Stimulated activated CD8-positive, alpha-beta memory T cell treated with anti-CD3 and anti-CD28 coated beads, Interleukin-12 subunit alpha, Interleukin-12 subunit beta, amount 100 ng/mL, for 24 hours (primary cell): ENCODE data around the gene KIDINS220.

Source experiments
- DNase-seq: peaks from one replicate; pipeline ENCODE4 v3.0.0-alpha.2; 2020; ENCODE audit errors: extremely low read depth

The KIDINS220 gene

DNA sequence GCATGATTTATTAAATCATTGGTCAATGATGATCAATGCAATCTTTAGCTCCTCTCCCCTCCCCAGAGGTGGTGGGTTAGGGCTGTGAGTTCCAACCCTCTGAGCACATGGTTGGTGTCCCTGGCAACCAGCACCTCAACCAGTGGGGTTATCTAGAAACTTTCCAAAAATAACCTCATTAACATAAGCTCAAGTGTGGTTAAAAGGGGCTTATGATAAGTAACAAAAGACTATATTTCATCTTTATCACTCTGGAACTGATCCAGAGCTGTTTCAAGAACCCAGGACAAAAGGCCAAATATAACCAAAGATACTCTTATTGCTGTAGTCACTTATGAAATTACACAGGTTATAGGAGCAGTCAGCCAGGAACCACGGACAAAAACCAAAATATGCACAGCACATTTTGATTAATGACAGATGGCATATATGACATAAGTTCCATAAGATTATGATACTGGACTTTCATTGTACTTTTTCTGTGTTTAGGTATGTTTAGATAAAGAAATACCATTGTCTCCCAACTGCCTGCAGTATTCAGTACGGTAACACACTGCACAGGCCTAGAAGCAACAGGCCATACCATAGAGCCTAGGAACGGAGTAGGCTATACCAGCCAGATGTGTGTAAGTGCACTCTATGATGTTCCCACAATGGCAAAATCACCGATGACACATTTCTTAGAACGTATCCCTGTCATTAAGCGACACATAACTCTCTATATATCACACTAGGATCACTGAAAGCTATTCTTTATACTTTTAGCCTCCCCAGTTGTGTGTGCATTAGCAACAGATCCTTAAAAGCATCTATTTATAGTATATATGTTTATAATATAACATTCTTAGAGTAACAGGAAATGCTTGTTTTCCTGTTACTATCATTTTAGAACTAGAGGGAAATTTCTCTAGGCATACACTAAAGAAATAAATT lies 31.9 kb downstream of the KIDINS220 start:
- no peak for DNase-seq

DNA sequence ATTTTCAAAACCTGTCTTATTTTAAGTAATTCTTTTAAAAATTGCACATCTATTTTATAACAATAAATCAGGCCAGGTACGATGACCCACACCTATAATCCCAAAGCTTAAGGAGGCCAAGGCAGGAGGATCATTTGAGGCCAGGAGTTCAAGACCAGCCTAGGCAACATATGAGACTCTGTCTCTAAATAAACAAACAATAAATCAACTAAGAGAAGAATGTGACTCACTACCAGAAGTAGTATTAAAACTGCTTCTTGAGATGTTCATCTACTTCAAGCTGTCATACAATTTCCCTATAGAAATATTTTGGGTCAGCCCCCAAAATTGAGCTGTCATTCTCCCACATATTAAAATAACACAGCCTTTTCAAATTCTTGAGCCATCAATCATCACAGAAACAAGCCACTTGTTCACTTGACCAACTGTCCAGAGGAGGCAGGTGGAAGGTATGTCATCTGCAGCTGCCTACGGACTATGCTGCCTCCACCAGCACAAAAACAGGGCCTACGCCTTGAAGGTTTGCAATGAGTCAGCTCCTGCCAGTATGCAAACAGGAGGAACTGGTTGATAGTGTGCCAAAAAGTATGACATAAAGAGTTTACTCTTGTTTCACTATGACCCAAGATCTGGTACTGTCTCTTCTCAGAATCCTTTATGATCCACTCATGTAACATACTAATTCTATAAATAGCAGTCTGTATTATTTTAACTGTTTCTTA lies 33.6 kb downstream of the KIDINS220 start:
- DNase-seq = no peak

DNA sequence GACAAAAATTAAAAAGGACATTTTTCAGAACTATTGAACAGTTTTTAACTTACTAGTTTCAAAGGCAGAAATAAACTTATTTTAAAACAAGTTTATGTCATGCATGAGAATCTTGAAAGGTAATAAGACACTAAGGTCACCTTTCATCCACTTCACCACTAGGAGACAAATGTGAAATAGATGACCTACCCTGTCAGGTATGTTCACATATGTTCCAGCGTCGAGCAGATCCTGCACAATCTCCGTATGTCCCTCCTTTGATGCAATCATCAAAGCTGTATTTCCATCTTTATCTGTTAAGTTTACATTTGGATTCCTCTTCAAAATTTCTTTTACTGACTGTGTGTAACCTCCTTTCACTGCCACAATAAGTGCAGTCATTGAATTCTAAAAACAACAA lies 34.7 kb downstream of the KIDINS220 start:
- no peak for DNase-seq

DNA sequence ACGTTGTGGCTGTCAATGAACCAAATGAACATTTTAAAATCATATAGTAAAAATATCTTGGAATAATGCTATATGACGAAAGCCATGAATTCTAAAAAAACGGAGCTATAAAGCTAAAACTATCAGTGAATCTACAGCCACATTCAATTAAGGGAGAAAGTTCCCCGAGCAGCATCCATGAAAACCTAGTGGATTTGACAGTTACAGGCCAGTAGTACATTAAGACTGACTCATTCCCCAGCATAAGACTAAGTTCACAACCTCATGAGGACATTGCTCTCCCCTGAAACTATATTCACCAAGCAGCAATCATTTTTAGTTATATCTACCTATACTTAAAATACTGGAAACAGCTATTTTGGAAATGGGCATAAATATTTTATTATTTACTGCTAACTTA lies 36.6 kb downstream of the KIDINS220 start:
- DNase-seq = no peak

DNA sequence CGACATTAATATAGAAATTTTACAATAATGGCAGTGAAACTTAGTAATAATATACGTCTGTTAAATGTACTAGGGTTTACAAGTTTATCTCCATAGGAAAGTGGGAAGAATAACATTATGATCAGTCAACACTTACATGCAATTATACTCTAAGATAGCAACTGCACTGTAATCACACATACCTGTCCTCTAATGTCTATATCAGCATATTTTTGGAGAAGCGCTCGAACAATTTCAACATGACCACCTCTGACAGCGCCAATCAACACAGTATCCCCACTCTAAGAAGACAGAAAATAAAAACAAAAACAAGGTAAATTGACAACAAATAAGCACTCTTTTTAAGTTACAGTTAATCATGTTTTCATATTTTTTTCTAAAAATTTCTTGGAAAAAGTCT lies 37.2 kb downstream of the KIDINS220 start:
- no peak for DNase-seq

DNA sequence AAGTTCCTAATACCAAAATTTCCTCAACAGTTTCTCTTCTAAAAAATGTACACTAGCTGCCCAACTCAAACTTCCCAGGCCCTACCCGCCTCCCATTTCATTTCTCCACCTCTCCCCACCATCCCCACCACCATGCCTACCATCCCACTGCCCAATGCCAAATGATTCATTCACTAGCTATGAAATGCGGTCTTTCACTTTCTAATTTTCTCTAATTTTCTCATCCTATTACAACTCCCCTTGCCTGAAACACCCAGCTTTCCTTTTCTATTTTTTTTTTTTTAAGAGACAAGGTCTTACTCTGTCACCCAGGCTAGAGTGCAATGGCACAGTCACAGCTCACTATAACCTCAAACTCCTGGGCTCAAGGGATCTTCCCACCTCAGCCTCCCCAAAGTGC lies 38.4 kb downstream of the KIDINS220 start:
- DNase-seq = no peak

DNA sequence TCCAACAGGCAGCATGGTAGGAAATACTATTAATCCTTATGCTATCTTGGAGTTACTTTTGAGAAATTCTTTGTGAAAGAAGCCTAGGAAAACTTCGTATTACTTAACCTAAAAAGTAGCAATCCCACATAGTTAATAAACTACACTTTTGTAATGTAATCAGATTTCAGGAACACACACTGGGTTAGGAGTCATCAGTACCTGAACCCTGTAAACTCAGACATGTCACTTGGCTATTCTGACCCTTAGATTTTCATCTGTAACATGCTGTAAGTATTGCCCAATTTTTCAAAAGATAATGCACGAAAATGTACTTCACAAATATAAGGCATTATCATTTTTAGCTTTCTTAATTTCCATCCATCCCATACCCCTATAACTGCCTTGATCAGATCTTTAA lies 39.0 kb downstream of the KIDINS220 start:
- no peak for DNase-seq

DNA sequence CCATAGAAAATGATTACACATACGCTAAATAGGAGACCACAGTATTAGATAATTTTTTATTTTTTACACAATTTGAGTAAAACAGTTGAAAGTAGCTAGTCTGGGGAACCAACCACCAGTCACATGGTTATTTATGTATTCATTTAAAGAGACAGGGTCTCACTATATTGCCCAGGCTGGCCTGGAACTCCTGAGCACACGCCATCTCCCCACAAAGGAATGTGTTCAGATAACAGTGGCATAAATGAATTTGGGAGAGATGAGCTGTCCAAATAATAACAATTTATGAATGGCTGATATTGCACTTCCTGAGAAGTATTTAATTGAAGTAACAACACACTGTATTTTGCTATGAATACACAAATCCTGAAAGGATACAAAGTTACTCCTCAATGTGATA lies 39.7 kb downstream of the KIDINS220 start:
- DNase-seq = no peak

DNA sequence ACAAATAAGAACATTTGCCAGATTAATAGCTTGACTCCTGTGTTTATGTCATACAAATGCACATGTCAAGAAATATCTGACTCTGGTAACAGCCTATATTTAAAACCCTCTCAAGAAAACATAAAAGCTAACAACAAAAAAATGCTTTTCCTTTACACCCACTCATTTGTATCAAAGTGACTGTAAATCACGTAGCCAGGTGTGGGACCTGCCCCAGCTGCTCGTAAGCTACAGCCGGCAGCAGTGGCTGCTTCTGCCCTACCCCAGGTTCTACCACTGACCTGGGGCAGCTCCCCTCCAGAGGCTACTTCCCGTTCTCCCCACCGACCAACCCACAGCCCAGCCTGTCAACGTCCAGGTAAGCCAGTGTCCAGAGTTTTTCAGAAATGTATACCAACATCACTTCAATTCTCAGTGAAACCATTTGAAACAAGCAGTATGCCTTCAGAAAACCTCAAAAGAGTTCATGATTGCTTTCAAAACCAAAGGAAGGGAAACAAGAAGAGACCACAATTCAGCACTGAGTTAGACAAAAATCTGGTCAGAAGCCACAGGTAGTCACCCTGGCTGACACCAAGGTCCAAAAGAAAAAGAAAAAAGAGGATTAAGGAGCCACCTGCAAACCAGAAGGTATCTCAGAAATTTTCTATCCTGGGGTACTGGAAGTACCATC lies 40.4 kb downstream of the KIDINS220 start:
- DNase-seq = no peak

DNA sequence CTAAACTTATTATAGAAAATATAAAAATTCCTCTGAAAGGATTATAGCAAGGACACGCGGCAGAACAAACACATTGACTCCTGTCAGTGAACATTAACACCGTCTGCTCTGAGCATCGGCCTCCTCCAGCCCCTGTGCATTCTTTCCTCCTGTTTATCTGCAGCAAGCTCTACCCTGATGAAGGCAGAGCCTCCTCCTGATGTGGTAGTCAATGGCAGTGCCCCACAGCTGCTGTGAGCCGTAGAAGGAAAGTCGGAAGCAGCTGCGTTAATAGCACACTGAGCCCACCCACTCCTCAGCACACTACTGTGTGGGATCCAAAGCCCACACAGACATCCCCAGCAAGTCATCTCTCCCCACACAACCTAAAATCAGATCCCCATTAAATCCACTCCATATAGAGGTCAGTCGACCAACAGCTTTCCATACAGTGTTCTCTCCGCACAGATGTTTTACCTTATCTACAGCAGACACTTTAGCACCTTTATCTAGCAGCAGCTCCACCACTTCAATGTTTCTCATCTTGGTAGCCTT lies 41.0 kb downstream of the KIDINS220 start:
- DNase-seq = no peak

DNA sequence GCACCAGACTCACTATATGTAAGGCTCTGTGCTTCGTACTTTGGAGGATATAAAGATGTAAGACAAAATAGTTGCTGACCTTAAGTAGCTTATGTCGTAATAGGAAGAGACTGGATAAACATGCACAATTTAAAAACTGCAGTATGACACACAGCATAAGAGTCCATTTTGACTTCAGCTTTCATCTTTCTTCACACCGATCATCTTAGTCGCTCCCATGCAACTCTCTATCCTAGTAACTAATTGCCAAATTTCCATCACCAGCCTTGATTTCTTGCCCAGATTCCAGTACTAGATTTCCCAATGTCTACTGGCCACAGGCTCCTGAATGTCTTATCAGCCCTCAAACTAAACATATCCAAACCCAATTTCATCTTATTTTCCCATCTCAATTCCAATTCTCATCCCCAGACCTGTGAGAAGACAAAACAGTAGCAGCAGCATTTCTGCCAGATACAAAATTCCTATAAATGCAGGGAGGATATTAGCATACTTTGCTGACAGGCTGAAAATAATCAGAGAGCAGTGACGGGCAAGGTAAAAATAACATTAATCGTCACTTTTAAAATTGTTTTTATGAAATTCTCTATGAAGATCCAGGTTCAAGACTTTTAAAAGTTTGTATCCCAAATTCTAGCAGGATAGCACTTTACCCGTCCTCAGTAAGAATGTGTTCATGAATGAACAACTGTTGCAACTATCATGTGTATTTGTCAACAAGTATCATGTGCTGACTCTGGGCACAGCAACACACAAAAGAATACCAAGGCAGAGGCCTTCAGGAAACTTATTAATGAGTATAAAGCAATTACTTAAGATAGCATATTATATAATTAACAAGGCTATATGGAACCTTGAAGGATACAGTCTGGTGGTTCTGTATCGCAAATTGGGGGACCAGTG lies 42.2 kb downstream of the KIDINS220 start:
- no peak for DNase-seq

DNA sequence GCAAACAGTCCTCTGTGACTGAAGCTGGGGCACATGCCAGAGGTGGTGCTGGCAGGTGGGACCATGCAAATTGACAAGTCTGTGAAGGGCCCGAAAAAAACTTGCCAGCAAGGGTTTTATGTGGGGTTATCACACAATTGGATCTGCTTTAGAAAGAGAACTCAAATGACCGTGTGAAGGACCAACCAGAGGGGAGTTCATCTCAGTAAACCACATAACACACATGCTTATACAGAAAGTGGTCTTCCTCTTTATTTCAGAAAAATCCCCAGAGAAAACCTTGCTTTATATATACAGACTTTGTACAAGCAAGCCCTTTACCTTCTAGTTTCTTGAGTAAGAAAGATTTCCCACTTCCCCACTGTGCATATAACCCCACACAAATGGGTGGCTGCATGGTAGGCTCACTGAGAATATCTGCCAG lies 46.7 kb downstream of the KIDINS220 start:
- DNase-seq = no peak

DNA sequence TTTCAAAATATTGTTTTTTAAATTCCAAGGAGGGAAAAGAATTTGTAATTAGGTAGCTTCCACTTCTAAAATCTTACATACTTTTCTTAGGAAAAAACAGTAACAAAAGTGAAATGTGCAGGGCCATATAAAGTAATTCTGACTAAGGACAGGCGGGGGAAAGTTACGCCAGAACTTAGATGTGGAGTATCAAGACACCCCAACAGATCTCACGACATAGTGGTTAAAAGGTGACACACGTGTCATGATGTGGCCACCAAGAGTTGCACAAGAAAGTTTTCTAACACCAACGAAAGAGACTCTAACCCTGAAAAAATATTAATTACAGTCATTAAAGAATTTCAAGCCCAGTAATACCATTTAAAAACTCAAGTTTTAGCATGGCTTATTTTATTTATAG lies 51.0 kb downstream of the KIDINS220 start:
- no peak for DNase-seq

DNA sequence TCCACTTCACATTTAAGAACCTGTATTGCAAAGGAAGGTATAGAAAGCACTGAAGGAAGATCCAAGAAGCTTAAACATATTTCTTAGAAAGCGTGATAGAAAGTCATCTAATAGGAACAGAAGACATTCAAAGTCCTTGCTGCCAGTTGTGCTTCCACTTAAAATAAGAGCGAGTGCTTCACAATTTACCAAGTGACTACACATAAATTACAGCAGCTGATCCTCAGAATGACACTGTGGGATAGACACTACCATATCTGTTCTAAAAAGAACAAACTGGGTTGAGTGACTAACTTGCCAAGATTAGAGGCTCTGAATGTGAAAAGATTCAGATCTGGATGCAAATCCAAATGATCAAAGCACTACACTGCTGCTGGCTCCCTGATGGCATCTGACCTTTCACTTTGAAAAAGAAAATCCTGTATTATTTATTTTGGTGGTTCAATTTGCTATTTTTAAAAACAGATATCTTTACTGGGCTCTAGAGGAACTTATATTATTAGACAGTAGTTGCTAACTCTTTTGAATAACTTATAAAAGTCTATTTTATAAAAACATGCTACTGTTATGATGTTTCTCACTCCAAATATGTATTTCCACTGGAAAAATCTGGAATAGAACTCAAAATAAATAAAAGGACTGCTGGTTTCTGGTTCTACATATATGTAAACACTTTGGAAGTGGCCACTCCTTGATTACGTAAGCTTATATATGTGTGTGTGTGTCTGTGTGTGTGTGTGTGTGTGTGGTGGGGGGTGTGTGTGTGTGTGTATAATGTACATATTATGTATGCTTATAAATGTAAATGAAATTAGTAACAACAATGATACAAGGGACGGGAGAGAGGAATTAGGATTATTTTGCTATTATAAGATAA lies 57.4 kb downstream of the KIDINS220 start:
- DNase-seq = no peak

DNA sequence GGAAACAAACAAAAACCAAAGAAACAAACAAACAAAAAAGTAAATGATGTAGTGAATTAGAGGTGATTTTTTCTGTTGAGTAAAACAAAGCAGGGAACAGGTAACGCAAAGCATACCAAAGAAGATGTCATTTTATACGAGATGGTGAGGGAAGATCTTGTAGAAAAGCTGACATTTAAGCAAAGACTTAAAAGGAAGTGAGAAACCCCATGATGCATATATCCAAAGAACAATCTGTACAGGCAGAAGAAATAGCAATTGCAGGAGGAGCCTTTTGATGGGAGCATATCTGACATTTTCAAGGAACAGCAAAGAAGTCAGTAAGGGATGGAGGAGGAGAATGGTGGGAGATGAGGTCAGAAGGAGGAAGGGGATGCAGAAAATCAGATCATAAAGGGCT lies 63.0 kb downstream of the KIDINS220 start:
- DNase-seq = no peak

DNA sequence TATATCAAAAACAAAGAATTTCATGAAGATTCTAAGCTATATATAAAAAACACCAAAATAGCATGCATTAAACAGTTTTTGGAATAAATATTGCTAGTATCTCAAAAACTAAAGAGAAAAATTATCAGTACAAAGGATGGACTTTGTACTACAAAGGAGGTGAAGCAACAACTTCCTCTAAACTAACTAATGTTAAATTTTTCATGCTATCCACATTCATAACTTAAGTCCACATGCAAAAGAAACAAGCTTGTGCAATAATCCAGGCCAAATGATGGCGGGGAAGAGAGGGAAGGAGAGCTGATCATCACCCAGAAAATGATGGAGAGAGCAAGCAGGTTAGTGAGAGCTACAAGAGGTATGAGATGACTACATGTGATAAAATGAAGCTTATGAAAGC lies 70.1 kb downstream of the KIDINS220 start:
- no peak for DNase-seq

DNA sequence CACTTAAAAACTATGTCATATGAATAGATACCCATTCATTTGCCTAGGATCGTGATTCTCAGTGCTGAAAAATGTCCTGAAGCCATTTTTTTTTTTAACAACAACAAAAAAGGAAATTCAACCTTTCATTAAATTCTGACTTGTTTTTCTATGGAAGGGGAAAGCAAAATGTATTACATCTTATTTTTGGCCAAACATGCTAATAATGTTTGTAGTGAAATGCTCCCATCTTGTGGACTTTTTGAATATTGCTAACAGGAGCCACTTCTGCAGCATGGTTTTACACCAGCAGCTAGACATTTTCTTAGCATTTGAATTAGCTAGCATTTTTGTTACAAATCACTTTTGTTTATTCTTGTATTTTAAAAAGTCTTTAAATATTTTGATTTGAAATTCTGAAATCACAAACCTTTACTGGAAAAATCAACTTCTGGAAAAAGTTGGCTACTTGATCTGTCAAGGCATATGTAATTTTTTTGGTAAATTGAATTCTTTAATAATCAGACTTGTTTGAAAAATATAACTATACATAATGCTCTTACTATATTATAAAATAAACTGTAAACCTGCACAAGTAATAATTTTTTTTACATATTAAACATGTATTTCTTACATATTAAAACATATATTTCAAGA lies 75.8 kb downstream of the KIDINS220 start:
- DNase-seq = no peak

DNA sequence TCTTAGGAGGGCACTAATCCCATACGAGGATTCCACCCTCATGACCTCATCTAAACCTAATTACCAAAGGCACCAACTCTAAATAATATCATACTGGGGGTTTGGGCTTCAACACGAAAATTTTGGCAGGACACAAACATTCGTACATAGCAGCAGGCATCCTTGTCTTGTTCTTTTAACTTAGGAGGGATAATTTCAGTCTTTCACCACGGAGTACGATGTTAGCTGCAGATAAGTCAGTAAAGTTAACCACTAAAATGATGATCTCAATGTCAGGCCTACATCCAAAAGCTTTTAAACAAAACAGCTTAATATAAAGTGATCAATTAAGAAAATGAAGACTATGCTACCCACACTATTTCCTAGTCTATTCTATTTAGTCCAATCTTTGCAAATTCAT lies 80.7 kb downstream of the KIDINS220 start:
- no peak for DNase-seq

DNA sequence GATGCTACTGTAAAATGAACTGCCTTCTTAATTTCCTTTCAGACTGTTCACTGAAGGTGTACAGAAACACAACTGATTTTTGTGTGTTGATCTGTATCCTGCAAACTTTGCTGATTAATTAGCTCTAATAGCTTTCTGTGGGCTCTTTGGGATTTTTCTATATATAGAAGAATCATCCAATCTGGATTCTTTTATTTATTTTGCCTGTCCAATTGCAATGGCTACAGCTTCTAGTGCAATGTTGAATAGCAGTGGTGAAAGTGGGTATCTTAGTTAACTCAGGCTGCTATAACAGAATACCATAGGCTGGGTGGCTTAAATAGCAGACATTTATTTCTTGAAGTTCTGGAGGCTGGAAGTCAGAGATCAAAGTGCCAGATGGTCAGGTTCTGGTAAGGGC lies 81.2 kb downstream of the KIDINS220 start:
- no peak for DNase-seq
